ENCODE data around the gene C2orf68.
A peak's percentile ranks its signal among the peaks of the same experiment; 100 is the strongest.
"Not testable (repeated sequence)": the region's sequence is repeated elsewhere in the genome, so short reads cannot be mapped to it uniquely, and the experiment has no call there.

Gene C2orf68

GRCh38 chr2:85579266-85579935 is 32.5 kb downstream of the C2orf68 start:
- DNase-seq (ENCODE audit: low spot score): peak; percentile 43

GRCh38 chr2:85578243-85579180 is 33.4 kb downstream of the C2orf68 start:
- peak; percentile 79 for DNase-seq (ENCODE audit: low spot score)

GRCh38 chr2:85577386-85578242 is 34.3 kb downstream of the C2orf68 start, which contains the start of gene VAMP8:
Gene VAMP8, plus strand, starts transcription at chr2:85577586. Its CDS starts 61 bp downstream, at chr2:85577647.
- DNase-seq (ENCODE audit: low spot score): peak; percentile 61

DNA sequence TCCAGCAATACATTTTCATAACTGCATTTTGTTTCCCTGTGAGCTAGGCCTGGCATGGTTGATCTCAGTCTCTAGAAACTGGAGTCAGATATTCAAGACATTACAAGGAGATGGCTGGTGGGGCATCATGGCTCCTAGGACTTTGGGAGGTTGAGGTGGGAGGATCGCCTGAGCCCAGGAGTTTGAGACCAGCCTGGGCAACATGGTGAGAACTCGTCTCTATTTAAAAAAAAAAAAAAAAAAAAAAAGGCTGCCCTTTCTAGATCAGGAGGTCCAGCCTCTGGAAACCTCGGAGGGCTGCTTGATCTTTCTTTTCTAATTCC is 34.8 kb downstream of the C2orf68 start:
- DNase-seq (ENCODE audit: low spot score): no peak

DNA sequence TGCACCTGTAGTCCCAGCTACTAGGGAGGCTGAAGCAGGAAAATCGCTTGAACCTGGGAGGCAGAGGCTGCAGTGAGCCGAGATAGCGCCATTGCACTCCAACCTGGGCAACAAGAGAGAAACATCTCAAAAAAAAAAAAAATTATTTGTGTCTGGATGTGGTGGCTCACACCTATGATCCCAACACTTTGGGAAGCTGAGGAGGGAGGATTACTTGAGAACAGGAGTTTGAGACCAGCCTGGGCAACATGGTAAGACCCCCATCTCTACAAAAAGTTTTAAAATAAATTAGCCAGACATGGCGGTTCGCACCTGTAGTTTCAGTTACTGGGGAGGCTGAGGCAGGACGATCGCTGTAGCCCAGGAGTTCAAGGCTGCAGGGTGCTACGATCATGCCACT is 36.1 kb downstream of the C2orf68 start:
- DNase-seq (ENCODE audit: low spot score): no peak

DNA sequence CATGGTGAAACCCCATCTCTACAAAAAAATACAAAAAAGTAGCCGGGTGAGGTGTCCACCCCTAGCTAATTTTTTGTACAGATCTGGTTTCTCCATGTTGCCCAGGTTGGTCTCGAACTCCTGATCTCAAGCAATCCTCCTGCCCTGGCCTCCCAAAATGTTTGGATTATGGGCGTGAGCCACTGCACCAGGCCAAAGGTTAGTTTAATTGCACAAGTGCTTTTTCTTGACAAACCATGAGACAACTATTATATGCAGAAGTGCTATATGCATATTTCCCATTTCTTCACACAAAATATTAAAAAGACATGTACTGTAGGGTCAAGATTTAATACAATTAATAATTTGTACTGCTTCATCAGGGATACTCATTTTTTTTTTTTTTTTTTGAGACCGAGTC is 45.6 kb downstream of the C2orf68 start:
- no peak for DNase-seq (ENCODE audit: low spot score)

- peak; percentile 79 for DNase-seq (ENCODE audit: low spot score)
Measured at GRCh38 chr2:85564144-85564563, 47.7 kb downstream of the C2orf68 start.

DNA sequence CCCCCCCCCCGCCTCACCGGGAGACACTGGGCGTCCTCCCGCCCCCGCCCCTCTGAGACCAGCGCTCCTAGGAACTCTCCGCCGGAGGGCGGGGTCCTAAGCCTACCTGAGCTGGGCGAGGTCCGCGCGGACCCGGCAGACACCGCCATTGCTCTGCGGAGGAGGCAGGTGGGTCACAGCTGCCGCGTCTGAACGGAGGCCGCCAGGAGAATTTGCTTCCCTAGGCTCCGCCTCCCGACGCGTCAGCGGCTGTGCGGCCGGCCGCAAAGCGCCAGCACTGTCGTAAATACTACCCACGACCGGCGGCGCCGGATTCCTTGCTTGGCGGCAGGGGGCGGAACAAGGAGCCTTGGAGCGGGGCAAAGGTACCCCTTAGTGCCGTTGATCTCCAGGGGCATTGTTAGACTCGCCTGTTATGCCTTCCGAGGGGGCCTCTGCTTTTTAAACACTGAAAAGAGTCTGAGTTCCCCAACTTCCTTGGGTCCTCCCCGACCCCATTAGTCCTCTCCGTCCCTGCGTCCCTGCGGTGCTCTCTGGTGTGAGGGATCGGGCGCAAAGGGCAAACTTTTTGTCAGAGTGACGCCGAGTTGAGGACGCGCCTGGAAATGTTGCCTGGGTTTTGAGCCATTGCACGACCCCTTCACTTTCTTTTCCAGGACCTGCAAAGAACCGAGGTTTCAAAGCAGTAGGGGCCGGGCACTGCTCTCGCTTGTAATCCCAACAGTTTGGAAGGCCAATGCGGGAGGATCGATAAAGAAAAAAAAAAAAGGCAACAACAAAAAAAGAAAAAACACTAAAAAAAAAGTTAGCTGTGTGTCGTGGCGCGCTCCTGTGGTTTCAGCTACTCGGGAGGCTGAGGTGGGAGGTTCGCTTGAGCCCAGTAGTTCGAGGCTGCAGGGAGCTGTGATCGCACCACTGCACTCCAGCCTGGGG is 50.3 kb downstream of the C2orf68 start, which contains the start of gene GGCX:
GGCX (minus strand) TSS at position 214 of the 933 bp plus-strand sequence; CDS start at position 149, 65 bp downstream.
- peak; percentile 97 for DNase-seq (ENCODE audit: low spot score)

DNA sequence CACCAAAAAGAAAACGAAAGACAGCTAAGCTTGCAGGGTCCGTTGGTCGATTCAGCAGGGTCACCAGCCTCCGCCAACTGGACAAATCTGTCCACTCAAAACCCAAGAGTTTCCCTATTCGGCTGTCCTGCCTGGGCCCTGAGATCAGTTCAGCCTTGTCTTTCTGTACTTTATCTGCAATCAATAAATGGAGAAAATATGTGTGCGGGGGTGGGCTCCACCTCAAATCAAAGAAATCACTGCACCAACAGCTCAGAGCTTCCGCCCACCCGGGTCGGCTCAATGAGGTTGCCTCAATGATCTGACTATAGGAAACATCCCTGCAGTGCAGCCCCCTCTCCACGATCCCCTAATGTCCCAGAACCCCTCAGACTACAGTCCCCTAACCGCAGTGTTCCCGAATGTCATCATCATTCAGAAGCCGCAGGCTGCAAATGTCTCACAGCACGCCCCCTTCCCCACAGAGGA is 51.0 kb downstream of the C2orf68 start:
- DNase-seq (ENCODE audit: low spot score): no peak

DNA sequence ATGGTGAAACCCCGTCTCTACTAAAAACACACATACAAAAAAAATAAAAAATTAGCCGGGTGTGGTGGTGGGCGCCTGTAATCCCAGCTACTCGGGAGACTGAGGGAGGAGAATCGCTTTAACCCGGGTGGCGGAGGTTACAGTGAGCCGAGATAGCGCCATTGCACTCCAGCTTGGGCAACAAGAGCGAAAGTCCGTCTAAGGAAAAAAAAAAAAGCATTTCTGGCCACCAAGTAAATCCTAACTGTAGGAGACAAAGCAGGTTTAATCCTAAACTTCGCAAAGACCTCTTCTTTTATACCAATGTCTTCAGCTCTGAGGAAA is 51.5 kb downstream of the C2orf68 start:
- not testable (repeated sequence) for DNase-seq (ENCODE audit: low spot score)

DNA sequence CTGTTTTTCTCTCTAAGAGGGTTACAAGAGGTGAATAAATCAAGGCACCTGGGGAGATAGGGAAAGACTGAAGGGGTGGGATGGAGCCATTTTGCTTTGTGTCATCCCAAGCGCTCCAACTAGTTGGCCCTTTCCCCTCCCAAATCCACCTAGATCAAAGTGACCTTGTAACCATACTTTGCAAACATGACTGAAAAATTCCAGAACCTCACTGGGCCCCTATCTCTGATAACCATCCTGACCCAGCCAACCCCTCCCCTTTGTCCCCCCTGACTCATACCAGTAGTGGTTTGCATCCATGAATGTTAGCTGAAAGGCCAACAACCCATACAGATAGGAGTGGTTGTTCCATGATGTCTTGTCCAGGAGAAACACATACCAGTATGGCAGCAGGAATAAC is 53.7 kb downstream of the C2orf68 start:
- no peak for DNase-seq (ENCODE audit: low spot score)

- no peak for DNase-seq (ENCODE audit: low spot score)
Measured at GRCh38 chr2:85557130-85557529, 54.7 kb downstream of the C2orf68 start.
